HG02973 (cell line): Measurements from ENCODE around the gene HSD17B8.

Experiments used
- ATAC-seq: cut with Tn5 transposase; IDR thresholded peaks from one replicate; pipeline ENCODE4 v1.9.1; 2021; ENCODE audit warnings: moderate library complexity; ENCODE audit not compliant: unreplicated experiment

Gene HSD17B8

DNA sequence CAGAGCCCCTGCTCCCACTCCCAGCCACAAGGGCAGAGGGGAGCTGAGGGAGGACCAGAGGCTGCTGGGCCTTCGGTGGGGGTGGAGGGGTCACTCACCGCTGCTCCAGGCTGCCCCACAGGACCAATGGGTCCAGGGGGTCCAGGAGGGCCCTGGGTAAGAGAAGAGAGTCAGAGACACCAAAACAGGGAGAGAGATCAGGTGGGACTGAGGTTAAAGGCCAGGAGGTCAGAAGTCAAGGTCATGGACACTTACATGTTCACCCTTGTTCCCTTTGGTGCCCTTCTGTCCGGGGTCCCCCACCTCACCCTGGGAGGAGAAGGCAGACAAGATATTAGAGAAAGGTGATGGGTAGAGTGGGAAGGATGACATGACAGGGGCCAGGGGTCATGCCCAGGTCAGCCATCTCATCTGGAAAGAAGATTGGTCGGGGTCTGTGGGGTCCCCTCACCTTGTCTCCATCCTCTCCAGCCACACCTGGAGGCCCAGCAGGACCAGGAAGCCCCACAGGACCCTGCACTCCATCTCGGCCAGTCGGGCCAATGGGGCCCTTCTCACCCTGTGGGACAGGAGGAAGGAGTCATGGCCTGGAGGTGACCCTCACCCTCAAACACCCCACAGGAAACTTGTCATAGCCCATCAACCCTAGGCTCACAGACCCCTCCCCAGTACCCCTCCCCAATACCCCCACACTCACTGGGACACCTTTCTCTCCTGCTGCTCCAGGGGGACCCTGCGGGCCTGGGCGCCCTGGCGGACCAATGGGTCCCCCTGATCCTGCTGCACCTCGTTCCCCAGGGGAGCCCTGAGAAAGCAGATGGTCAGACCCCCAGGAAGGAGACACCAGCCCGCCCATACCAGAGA is 33.2 kb upstream of the HSD17B8 start:
- ATAC-seq: no peak

DNA sequence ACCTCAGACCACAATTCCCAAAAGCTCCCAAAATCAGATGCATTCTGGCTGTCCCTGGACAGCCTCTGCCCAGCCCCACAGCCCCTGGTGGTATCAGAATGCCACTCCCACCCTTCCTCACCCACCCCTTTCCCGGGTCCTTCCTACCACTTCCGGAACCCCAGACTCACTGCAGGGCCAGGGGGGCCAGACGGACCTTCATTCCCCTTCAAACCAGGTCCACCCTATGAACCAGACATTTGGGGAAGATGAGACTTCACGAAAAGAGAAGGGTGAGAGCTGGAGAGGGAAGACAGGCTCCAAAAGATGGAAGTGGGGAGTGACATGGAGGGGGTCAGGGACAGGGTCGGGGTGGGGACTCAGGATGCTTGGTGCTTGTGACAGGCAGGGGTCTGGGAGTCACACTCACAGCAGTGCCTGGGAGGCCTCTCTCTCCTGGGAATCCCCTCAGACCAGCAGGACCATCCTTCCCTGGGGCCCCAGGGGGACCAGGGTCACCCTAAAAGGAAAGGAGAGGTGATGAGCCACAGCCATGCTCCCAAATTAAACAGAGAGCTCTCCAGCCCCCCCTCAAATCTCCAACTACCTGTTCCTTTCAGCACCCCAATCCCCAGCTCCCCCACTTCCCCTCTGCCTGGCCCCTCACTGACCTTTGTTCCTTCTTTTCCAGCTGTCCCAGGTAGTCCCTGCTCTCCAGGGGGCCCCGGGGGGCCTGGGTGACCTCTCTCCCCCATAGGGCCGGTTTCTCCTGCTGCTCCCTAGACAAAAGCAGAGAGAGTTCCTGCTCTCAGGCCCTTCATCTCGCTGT is 32.4 kb upstream of the HSD17B8 start:
- ATAC-seq: no peak

DNA sequence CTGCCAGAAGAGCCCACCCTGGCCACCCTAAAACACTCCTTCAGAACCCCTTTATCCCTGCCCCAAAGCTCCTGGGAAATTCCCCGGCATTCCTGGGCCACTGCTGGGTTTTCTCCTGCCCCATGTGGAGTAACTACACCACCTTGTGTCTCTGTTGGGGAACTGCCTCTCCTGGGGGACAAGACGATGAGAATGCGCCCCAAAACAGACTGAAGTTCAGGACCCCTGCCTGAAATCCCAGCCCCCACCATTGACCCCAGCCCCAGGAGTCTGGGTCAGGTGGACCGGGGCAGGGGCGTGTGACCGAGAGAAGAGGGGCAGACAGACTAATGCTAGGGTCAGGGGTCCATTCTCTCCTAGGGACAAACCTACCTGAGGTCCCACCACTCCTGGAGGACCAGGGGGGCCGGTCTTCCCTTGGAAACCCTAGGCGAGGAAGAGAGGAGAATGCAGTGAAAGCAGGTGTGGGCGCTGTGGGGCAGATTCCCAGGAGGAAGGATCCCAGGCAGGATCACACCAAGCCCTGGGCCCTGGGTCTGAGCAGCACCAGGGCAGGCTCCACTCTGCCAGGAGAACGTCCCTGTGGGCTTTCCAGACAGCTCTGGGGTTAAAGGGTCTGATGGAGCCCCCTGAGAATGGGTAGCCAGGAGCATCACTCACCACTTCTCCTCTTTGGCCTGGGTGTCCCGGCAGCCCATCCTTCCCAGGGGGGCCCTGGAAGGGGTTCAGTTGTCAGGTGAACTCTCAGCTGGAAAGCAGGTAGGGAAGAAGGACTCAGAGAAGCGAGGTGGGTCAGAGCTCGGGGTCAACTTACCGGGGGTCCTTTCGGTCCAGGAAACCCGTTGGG is 31.5 kb upstream of the HSD17B8 start:
- ATAC-seq: no peak

DNA sequence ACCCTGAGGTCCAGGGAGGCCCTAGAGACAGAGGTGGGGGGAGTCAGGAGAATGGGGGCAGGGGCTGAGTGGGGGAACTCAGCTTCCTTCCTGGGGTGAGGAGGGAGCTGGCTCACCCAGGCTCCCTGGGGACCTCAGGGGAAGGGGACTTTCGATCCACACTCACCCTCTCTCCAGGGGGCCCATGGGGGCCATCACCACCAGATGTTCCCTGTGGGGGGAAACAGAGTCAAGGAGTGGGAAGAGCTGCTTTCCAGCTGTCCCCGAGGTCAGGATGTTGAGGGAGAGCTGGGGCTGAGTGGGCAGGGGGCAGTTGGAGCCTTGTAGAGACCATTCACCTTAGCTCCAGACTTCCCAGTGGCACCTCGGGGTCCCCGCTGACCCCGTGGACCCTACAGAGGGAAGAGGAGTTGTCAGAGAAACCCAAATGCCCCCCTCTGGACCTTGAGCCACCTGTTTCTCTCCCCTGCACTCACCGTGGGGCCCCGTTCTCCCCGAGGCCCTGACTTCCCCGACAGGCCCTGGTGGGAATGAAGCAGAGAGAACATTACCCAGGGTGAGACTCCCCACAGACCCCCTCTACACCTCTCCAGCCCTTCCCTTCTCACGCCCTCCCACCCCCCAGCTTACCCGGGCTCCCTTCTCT is 30.8 kb upstream of the HSD17B8 start:
- ATAC-seq: no peak

DNA sequence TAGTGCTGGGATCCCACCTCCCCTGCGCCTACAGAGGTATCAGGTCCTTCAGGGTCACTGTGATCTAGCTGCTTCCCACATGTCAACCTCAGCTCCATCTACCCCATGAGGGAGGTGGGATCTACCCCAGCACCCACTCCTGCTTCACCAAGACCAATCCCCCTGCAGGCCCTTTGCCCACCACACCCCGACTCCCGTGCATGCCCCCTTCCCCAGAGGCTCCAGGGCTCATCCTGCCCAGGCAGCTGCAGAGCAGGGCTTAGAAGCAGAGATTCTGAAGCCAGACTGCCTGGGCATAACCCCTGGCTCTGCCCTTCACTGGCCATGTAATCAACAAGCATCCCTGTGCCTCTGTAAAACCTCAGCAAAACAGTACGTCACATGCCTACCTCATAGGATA is 29.7 kb upstream of the HSD17B8 start:
- ATAC-seq: no peak

DNA sequence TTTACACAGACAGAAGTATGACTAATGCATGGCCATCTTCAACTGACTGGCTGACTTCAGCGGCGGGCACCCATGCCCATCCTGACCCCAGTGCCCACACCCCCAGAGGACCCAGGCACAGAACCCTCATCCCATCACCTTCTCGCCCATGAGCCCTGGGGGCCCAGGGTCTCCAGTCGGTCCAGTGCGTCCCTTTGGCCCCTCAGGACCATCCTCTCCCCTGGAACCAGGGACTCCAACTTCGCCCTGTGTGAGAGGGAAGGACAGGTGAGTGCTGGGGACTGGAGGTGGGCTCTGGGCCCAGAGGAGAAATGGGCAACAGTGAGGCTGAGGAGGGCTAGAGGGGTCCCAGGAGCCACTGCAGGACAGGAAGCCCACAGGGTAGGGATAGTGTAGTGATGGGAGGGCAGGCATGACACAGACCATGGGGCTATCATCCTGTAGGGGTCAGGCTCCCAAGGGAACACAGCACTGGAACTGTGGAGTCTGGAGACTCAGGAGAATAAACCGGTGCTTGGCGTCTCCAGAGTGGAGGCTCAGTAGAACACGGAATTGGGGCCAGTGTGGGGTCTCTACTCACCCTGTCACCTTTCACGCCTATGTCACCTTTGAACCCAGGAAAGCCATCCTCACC is 28.9 kb upstream of the HSD17B8 start:
- no peak for ATAC-seq

DNA sequence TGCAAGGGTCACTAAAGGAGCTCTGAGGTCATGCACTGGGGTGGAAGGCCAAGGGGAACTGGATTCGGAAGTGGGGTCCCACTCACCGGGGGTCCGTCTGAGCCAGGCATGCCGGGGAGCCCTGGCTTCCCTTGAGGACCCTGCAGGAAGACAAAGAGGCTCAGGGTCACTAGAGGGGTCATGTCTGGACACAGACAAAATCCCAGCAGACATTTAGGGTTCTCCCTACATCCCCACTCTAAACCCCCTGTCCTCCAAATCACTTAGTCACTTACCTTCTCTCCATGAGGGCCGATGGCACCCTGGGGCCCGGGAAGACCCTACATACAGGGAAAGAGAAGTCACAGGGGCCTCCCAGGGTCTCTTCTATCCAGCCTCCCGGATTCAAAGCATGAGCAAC is 27.5 kb upstream of the HSD17B8 start:
- no peak for ATAC-seq

DNA sequence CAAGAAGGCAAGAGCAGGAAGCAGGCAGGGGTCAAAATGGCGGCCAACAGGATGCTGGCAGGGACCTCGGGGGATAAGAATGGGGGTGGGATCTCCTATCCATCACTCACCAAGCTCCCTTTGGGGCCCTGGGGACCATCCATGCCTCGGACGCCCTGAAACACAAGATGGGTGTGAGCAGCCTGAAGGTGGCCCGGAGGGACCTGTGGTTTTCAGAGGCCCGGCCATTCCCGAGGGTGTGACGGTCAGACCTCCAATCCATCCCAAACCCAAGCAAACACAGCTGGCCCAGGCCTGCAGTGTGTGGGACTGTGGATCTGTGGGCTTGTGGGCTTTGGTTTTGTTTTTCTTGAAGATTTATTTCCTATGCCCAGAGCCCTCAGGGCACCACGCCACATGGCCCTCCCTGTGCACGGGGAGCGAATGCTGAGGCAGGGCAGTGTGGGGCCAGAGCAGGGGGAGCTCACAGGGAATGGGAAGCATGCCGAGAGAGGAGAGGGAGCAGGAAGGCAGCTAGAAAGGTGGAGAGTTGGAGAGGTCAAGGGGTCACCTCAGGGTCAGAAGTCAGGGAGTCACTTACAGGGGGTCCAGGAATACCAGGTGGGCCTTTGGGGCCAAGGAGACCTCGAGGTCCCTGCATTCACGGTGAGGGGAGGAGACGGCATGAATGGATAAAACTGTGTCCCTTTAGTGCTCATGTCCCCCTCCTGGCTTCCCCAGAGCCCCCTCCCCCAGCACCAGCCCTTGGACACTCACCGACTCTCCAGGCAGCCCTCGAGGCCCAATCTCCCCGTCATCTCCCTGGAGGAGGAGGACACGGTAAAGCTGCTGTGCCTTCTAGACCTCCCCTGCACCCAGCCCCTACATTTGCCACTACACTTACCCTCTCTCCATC is 26.7 kb upstream of the HSD17B8 start:
- no peak for ATAC-seq

DNA sequence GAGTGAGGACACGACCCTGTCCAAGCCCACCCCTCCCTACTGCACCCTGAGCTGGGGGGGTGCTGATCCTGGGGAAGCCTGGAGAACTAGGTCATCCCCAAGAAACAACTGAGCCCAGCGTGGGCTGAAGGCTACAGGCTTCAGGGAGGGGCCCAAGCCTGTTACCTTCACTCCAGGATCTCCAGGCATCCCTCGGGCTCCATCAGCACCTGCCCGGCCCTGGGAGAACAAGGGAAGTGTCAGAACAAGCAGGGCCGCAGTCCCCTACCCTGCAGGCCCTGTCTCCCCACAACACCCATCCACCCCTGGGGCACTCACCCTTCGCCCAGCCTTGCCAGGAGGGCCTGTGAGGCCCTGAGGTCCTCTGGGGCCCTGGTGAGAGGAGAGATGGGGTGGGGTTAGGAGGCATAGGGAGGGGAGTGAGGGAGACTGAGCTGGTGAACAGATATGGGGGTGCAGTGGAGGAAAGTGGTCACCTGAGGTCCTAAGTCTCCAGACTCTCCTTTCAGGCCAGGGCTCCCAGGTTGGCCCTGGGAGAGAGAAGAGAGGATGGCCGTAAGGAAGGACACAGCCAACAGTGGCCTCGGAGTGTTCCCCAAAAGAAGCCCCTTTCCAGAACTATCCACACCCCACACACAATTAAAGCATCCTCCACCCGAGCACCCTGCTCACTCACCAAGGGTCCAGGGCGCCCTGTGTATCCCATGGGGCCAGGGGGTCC is 25.5 kb upstream of the HSD17B8 start:
- no peak for ATAC-seq

DNA sequence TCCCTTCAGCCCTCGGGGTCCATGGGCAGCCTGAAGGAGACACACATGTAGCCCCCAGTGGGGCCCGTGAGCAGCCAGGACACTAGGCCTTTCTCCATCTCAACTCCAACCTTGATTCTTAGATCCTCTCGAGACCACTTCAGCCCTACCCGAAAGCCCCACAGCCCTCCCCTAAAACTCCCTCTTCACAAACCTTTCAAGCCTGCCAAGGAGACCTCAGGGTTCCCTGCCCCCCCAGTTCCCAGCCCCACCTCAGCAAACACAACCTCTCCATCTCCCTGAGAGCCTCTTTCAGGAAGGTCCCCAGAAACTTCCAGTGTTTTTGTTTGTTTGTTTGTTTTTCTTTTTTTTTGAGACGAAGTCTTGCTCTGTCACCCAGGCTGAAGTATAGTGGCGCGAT is 23.3 kb upstream of the HSD17B8 start:
- ATAC-seq: no peak

DNA sequence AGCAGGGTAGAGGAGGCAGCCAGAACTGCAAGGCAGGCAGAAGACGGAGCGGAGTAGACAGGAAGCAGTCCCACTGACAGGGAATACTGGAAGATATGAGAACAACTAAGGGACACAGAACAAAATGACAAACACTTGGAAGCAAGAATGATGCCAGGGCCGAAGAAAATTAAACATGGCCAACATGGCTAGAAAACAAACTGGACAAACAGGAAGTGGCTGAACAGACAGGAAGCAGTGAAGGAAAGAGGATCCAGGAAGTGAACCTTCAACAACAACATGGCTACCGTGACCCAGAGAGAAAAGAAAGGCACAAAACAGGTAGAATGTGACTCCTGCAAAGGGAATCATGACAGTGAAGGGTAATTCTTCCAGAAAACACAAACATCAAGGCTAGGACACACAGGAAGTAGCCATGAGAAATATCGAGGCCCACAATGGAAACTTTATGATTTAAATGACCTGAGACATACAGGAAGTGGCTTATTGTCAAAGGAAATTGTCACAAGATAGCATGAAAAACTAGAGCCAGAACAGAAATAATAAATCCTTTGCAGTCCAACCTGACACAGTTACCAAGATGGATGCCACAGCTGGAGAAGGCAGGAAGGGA is 21.3 kb upstream of the HSD17B8 start:
- no peak for ATAC-seq

DNA sequence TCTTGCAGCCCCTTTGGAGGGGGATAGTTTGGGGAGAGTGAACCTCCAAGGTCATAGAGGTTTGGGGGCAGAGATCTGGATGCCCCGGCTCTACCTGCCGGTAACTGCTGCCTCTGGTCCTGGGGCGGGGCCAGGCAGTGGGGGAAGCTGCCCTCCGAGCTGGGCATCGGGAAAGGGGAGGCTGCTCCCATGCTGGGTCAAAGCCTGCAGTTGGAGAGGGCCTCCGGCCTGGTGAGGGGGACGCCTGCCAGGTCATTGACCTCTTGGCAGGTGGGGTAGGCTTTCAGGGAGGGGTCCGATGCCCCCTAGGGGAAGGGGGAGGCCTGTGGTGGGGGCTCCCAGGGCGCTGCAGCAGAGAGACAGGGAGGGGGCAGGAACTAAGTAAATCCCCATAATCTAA is 19.3 kb upstream of the HSD17B8 start:
- no peak for ATAC-seq

DNA sequence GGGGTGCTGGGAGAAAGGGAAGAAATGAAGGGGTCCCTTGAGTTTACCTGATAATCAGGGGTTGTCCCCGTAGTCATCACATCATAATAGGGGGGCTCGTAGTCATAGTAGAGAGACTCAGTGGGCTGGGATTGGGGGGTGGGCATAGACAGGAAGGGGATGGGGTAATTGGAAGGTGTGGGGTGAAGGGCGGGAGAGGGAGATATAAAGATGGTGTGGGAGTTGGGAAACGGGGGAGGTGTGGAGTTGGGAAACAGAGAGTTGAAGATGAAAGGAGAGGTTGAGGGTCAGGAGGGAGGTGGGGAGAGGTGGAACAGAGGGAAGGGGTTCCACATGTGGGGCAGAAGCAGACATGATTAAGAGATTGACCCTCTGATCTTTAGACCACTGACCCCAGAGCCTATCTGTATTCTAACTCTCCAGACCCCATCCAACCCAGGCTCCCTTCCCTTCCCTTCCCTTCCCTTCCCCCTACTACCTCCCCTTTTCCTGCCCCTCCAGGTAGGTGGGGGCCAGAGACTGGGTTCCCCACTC is 18.7 kb upstream of the HSD17B8 start:
- no peak for ATAC-seq

DNA sequence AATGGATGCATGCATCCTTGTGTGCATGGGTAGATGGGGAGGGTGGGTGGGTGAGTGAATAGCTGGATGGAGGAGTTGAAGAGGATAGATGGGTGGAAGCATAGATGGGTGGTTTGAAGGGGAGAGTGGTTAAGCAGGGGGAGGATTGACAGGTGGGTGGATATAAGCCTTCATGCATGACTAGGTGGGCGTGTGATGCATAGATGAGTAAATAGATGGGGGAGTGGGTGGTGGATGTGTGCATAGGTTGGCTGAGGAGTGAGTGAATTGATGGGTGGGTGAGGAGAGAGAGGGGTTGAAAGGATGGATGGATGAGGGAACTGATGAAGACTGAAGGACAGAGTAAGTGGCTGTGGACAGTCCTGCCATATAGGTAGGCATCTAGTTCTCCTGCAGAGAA is 16.6 kb upstream of the HSD17B8 start:
- ATAC-seq: no peak

DNA sequence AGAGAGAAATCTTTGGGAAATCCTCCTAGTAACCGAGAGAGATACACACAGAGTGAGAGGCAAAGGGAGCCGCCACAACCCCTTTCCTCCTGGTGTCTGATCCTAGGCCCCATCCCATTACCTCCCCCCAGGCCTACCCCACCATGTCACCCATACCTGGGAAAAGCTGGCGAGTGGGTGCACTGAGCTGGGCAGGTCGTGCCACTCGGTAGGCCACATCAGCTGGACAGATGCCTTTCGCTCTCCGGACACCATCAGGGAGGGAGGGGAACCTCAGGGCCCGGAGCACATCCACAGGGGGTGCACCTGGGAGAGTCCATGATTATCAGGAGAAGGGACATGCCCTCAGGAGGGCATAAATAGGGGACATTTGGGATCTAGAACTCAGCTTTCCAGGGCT is 15.3 kb upstream of the HSD17B8 start:
- no peak for ATAC-seq

DNA sequence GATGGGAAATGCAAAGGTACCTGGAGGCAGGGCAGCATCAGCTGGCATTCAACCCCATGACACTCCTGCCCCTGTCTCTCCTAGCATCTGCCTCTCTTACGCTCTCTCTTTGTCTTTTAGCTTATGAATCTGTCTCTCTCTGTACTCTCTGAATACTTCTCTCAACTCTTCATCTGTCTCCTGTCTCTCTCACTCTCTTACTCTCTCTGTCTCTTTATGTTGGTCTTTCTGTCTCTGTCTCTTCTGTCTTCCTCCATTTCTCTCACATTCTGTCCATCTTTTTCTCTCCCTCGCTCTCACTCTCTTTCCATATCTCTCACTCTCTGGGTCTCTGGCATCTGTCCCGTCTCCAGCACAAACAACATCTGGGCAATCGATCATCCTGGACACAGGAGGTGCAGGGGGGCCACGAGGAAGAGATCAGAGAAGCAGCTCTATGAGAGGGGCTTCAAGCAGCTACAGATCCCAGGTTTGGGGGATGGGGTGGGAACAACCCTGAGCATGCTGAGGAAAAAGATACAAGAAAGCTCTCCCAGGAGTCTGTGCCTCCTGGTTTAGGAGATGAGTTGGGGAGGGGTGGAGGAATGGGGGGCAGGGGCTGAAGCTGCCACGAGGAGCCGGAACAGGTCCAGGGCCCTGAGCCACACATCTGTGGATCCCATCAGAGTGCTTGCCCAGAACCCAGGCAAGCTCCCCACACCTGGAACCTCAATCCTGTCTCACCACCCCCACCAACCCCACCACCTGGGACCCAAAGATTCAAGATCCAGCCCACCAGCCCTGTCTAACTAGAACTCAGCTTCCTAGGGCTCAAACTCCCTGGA is 14.6 kb upstream of the HSD17B8 start:
- ATAC-seq: no peak

DNA sequence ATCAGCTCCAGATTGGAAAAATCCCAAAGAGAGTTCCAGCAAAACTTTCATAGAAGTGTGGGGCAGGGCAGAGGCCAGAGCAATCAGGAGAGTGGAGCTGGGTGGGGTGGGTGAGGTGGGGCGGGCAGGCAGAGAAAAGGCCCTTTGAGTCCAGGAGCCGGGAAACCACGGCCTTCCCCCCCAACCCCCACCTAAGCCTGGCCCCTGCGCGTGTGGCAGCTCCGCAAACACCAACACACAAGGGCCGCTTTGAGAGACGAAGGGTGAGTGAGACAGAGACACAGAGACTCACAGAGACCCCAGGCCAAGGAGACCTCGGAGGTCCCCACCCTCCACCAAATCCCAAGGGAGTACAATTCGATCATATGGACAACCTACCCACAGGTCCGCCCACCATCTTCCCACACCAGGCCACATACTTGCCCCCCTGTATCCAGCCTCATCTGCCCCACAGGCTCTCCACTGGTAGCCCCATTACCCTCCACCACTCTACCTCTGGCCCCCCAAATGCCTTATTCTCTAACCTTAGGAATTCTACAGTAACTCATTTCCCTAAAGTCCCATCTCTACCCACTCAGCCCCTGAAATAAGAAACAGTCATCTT is 13.8 kb upstream of the HSD17B8 start:
- no peak for ATAC-seq
